Neutrophil (primary cell): ENCODE measurements around the gene UBE2D2.

Source experiments
- H3K27ac ChIP-seq: fragments of 200-600 bp; sonication (generic); 2 replicates; pipeline ENCODE4 v1.5.1; 2016; ENCODE audit warnings: mild to moderate bottlenecking, moderate library complexity
- H3K27me3 ChIP-seq: fragments of 200-600 bp; sonication (generic); 2 replicates; pipeline ENCODE4 v1.6.0; 2016; ENCODE audit warnings: mild to moderate bottlenecking
- H3K36me3 ChIP-seq: fragments of 200-600 bp; sonication (generic); 2 replicates; pipeline ENCODE4 v1.5.1; 2017
- H3K4me1 ChIP-seq, 2 experiments: fragments of 200-600 bp in 1 of 2; sonication (generic) in 1 of 2; 1 replicate in 1 of 2; 2 replicates in 1 of 2; pipeline versions ENCODE4 v1.5.1 to v1.6.1; 2013 to 2016; ENCODE audit warnings: low read depth in 1 of 2, low read length in 1 of 2, mild to moderate bottlenecking in 1 of 2, moderate library complexity in 1 of 2; ENCODE audit not compliant: control insufficient read depth in 1 of 2, insufficient read depth in 1 of 2
- H3K4me3 ChIP-seq, 2 experiments: fragments of 200-600 bp in 1 of 2; sonication (generic) in 1 of 2; 1 replicate in 1 of 2; 2 replicates in 1 of 2; pipeline ENCODE4 v1.5.1; 2013 to 2016; ENCODE audit warnings: low read depth in 1 of 2, low read length in 1 of 2, mild to moderate bottlenecking in 1 of 2, moderate library complexity in 1 of 2
- H3K9me3 ChIP-seq: fragments of 200-600 bp; sonication (generic); 2 replicates; pipeline ENCODE4 v1.5.1; 2016
- CTCF ChIP-seq: fragments of 200-600 bp; sonication (generic); IDR thresholded peaks from 2 replicates; pipeline ENCODE4 v1.5.1; 2016; ENCODE audit warnings: antibody characterized with exemption

Gene UBE2D2

GRCh38 chr5:139676406-139676805 lies 115.3 kb downstream of the UBE2D2 start:
- Histone ChIP-seq H3K27me3 (peaks cover 26% of the 10 kb centered on the region), H3K36me3 (no peaks in the 10 kb centered on the region), H3K27ac (no peak overlapping the region), H3K4me3 (no peak overlapping the region), H3K9me3 (no peaks in the 10 kb centered on the region), H3K4me1 (no peaks in the 10 kb centered on the region)
- TF ChIP-seq CTCF, result no peak

- peaks cover 18% of the 10 kb centered on the region for H3K27me3 ChIP-seq
- no peaks in the 10 kb centered on the region for H3K4me1 ChIP-seq
- H3K36me3 ChIP-seq, result no peaks in the 10 kb centered on the region
- H3K9me3 ChIP-seq, result no peaks in the 10 kb centered on the region
- H3K4me3 ChIP-seq, result no peak overlapping the region
- H3K27ac ChIP-seq, result no peak overlapping the region
- no peak for TF ChIP-seq CTCF
These were observed 116.0 kb downstream of the UBE2D2 start for GRCh38 chr5:139676951-139677735.
